ENCODE data around the gene TEX12. TPM values are rescaled to one million over a fixed set of nuclear protein-coding genes. Genes with fewer than 3 reads are reported as not detected.

TEX12 gene
- total and polyA plus RNA-seq, 2 of the 4 experiments (the other 2 are of a cell fraction) = 0.12 TPM; not detected in 1

GRCh38 chr11:112156153-112156955, 10.8 kb upstream of the TEX12 start:
- Histone ChIP-seq H3K4me2 (ENCODE audit: low read depth, low read length) (no peak overlapping the region), H3K4me3 (ENCODE audit: insufficient read depth, low read depth, low read length) (no peak overlapping the region), H2BK120ac (ENCODE audit: low read depth, low read length) (peak overlapping the region; percentile 84), H4K20me1 (ENCODE audit: insufficient read depth, low read length) (no peaks in the 10 kb centered on the region; the same call in 1 of the 2 replicates), H4K5ac (ENCODE audit: low read depth, low read length) (no peak overlapping the region), H2AK5ac (ENCODE audit: low read depth, low read length) (peak overlapping the region; percentile 96), H3K14ac (replicated peaks; ENCODE audit: low read depth, low read length) (peak overlapping the region; percentile 44), H3K9me3 (ENCODE audit: control insufficient read depth, insufficient read depth, low read length) (no peaks in the 10 kb centered on the region), H4K8ac (ENCODE audit: low read depth in 2 of 2, low read length in 2 of 2) (peak overlapping the region in 1 of 2 experiments; percentile 60; a peak in 3 of 4 replicates), H3K56ac (ENCODE audit: extremely low read depth, insufficient read depth, low read length) (no peak overlapping the region), H3K4ac (ENCODE audit: low read depth, low read length) (peak overlapping the region; percentile 81), H2AK9ac (replicated peaks; ENCODE audit: low read depth, low read length, poor library complexity) (no peak overlapping the region), H3K79me1 (ENCODE audit: low read depth in 1 of 2, low read length in 2 of 2) (no peaks in the 10 kb centered on the region; a peak in 1 of 4 replicates), H3K27ac (ENCODE audit: insufficient read depth, low read length) (peak overlapping the region; percentile 43), H2BK20ac (ENCODE audit: low read depth, low read length) (peak overlapping the region; percentile 46; the same call in 1 of the 2 replicates), H3K18ac (ENCODE audit: low read depth, low read length) (no peak overlapping the region), H3K27me3 (ENCODE audit: control insufficient read depth, insufficient read depth, low read length) (no peaks in the 10 kb centered on the region), H3K9me1 (ENCODE audit: insufficient read depth, low read length) (peaks cover 6% of the 10 kb centered on the region; the same call in 1 of the 2 replicates), H4K91ac (ENCODE audit: insufficient read depth, low read depth, low read length) (peak overlapping the region; percentile 10; the same call in 1 of the 2 replicates), H2AFZ (replicated peaks; ENCODE audit: low read length, poor library complexity) (no peak overlapping the region), H3K36me3 (ENCODE audit: control insufficient read depth, insufficient read depth, low read length) (no peaks in the 10 kb centered on the region), H2BK15ac (ENCODE audit: low read depth, low read length) (peak overlapping the region; percentile 98; the same call in 2 of the 3 replicates), H3K23ac (ENCODE audit: low read depth, low read length) (peak overlapping the region; percentile 31; the same call in 1 of the 2 replicates), H2BK5ac (ENCODE audit: low read depth, low read length, poor library complexity, severe bottlenecking) (peak overlapping the region; percentile 54), H3K4me1 (ENCODE audit: control insufficient read depth, insufficient read depth, low read length) (peaks cover 9% of the 10 kb centered on the region), H3K9ac (ENCODE audit: low read depth, low read length) (no peak overlapping the region)
- dilution Hi-C loops (cut with HindIII; ENCODE audit: low sequenced_read_pairs, unreplicated experiment) (no loop called here), intact Hi-C loops (cut with micrococcal nuclease) (loop anchor here (5.0 kb wide), 1 partner anchor 34 kb away; no protein-coding TSS in a partner anchor), in situ Hi-C loops (cut with MboI; ENCODE audit: low sequenced_read_pairs) (no loop called here)
- peak; percentile 16 for DNase-seq
- TF ChIP-seq MAZ (IDR thresholded peaks at IDR 0.05; ENCODE audit: borderline replicate concordance, low read depth, low read length) = no peak
- TF ChIP-seq SMC3 (IDR thresholded peaks at IDR 0.05; ENCODE audit: low read depth, low read length) = no peak
- no peak for TF ChIP-seq MAFK (IDR thresholded peaks at IDR 0.05; ENCODE audit: low read depth, low read length)
- TF ChIP-seq RFX5 (IDR thresholded peaks at IDR 0.05; ENCODE audit: low read depth, low read length) = no peak
- TF ChIP-seq CTCF (conservative IDR thresholded peaks at IDR 0.05; ENCODE audit: low read depth, low read length) = no peak
- TF ChIP-seq USF2 (IDR thresholded peaks at IDR 0.05; ENCODE audit: low read depth, low read length) = no peak
- TF ChIP-seq FOS (IDR thresholded peaks at IDR 0.05; ENCODE audit: low read depth, low read length) = no peak
- no peak for TF ChIP-seq RCOR1 (IDR thresholded peaks at IDR 0.05; ENCODE audit: insufficient replicate concordance, low read length)
- no peak for TF ChIP-seq NFE2L2 (IDR thresholded peaks at IDR 0.05; ENCODE audit: low read depth, low read length)
- TF ChIP-seq ELK1 (IDR thresholded peaks at IDR 0.05; ENCODE audit: borderline replicate concordance, low read depth, low read length) = no peak
- no peak for TF ChIP-seq MXI1 (IDR thresholded peaks at IDR 0.05; ENCODE audit: borderline replicate concordance, low read depth, low read length)
- no peak for TF ChIP-seq POLR2A (IDR thresholded peaks at IDR 0.05; ENCODE audit: low read depth, low read length)
- ChIA-PET POLR2A (ENCODE audit: unreplicated experiment) (no interaction called here), CTCF (interaction anchor here (0.9 kb wide), 1 partner anchor 43 kb away, joined by 5 read pairs; no protein-coding TSS in a partner anchor)
- WGBS, 2 experiments (ENCODE audit: extremely low coverage in 2 of 2, insufficient read length in 1 of 2) = no CpG with 5 or more reads among the region's 5 CpGs
- no TSS peak for BruUV-seq (replicated peaks)
- no peak for ATAC-seq (ENCODE audit: low read depth)

Measured in IMR-90 (cell line).